GM13977 (cell line): ENCODE data around the gene ATXN7L1.

Source experiments
- DNase-seq: peaks from one replicate; pipeline ENCODE4 v3.0.0; 2012; ENCODE audit warnings: low spot score
- CTCF ChIP-seq: IDR thresholded peaks from 2 replicates; pipeline ENCODE4 v1.5.1; 2012; ENCODE audit warnings: mild to moderate bottlenecking, control low read depth; ENCODE audit not compliant: insufficient read depth; ENCODE audit errors: extremely low read depth, missing control alignments
- in situ Hi-C: fragments of 300-500 bp; cut with MboI; formaldehyde crosslinking; loops from one replicate; pipeline ENCODE4 v1.12.0; 2022; ENCODE audit warnings: low sequenced_read_pairs, low pct_unique_long_range_greater_than_20kb, mixed read lengths, inconsistent platforms; ENCODE audit not compliant: unreplicated experiment

Gene ATXN7L1

GRCh38 chr7:105799006-105799405 lies 77.4 kb downstream of the ATXN7L1 start:
- no peak for TF ChIP-seq CTCF
- in situ Hi-C loops, result no loop called here
- no peak for DNase-seq

GRCh38 chr7:105797652-105798051 lies 78.7 kb downstream of the ATXN7L1 start:
- DNase-seq, result no peak
- no peak for TF ChIP-seq CTCF
- in situ Hi-C loops, result no loop called here

GRCh38 chr7:105796365-105796764 lies 80.0 kb downstream of the ATXN7L1 start:
- TF ChIP-seq CTCF, result no peak
- in situ Hi-C loops, result no loop called here
- DNase-seq, result no peak

- no peak for TF ChIP-seq CTCF
- no peak for DNase-seq
- in situ Hi-C loops, result no loop called here
Measured at GRCh38 chr7:105794741-105795729, 81.4 kb downstream of the ATXN7L1 start.

- DNase-seq, result no peak
- TF ChIP-seq CTCF, result no peak
- in situ Hi-C loops, result no loop called here
Measured at GRCh38 chr7:105792488-105793370, 83.7 kb downstream of the ATXN7L1 start.

GRCh38 chr7:105791926-105792325 lies 84.5 kb downstream of the ATXN7L1 start:
- no peak for TF ChIP-seq CTCF
- no peak for DNase-seq
- in situ Hi-C loops, result no loop called here
